ENCODE data around the gene GMPR2.

The GMPR2 gene

DNA sequence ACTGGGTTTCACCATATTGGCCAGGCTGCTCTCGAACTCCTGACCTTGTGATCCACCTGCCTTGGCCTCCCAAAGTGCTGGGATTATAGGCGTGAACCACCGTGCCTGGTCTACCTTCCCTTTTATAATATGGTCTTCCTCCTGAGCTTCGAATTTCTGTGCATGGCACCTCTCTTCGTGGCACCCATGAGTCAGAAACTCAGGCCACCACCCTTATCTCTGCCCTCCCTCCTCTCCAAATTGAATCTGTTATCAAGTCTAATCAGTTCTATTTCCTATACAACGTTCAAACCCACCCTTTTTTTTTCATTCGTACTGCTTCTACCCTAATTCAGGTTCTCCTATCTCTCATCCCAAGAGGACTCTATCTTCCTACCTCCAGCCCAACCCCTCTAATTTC, 14.7 kb downstream of the GMPR2 start:
- Histone ChIP-seq H3K27me3 (ENCODE audit: low read depth, low read length) (no peaks in the 10 kb centered on the region), H3K36me3 (ENCODE audit: control insufficient read depth in 1 of 2, insufficient read depth in 2 of 2, low read length in 2 of 2) (peaks cover 4 to 5% of the 10 kb centered on the region in 2 donors), H3K9me3 (ENCODE audit: control insufficient read depth in 1 of 2, low read length in 2 of 2) (no peaks in the 10 kb centered on the region), H3K27ac (ENCODE audit: low read length) (no peak overlapping the region), H3K4me1 (ENCODE audit: control insufficient read depth in 1 of 2, insufficient read depth in 2 of 2, low read length in 2 of 2) (peaks cover 0 to 7% of the 10 kb centered on the region in 2 donors), H3K4me3 (ENCODE audit: low read depth in 1 of 2, low read length in 2 of 2) (no peak overlapping the region)

DNA sequence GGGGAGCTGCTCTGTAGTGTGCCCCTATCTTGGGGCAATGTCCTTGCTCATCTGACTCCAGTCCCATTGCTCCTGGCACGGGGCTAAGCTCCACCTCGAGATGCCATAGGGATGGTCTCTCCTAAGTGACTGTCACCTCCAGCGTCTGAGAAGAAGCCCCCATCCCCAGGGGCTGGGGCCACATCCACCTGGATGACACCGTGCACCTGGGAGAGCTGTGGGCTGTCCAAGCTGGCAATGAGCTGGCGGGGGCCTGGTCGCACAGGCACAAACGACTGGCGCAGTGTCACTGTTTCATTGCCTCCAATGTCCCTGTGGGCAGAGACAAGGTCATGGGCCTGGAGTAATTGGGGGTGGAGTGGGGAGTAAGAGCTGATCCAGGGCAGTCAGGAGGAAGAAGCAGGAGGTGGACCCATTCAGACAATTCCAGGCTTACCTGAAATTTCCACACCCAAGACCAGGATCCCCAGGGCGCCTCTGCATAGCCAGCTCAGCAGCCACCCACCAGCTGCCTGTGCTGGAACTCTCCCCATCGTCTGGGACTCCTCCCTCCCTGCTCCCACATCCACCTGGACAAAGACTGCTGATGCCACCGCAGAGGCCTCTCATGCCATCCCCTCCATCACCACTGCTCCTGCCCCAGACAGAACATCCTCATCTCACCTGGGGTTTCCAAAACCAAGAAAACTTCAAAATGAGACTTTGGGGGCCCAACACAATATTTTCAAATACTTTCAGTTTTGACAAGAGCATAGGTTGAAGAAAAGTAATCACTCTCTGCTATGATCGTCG, 16.7 kb downstream of the GMPR2 start:
- Histone ChIP-seq H3K27me3 (ENCODE audit: low read depth, low read length) (no peaks in the 10 kb centered on the region), H3K9me3 (ENCODE audit: control insufficient read depth in 1 of 2, low read length in 2 of 2) (no peaks in the 10 kb centered on the region), H3K4me1 (ENCODE audit: control insufficient read depth in 1 of 2, insufficient read depth in 2 of 2, low read length in 2 of 2) (no peaks in the 10 kb centered on the region), H3K27ac (ENCODE audit: low read length) (no peak overlapping the region), H3K4me3 (ENCODE audit: low read depth in 1 of 2, low read length in 2 of 2) (no peak overlapping the region), H3K36me3 (ENCODE audit: control insufficient read depth in 1 of 2, insufficient read depth in 2 of 2, low read length in 2 of 2) (peaks cover 0 to 4% of the 10 kb centered on the region in 2 donors)

DNA sequence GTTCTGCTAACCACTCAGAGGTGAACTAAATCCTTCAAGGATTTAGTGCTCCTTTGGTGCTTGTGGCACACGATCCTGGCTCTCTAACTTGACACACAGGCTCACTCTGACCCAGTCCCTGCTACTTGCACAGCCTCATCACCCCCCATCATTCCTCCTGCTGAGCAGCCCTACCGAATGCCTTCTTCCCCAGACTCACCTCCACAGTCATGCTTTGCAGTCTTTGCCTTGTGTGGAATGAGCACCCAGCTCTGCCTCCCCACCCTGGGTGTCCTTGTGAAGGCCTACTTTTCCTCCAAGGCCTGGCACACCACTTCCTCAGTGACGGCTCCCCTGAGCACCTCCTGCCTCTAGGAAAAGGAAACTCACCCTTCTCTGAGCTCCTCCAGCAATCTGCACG, 17.6 kb downstream of the GMPR2 start:
- Histone ChIP-seq H3K4me1 (ENCODE audit: control insufficient read depth in 1 of 2, insufficient read depth in 2 of 2, low read length in 2 of 2) (no peaks in the 10 kb centered on the region), H3K9me3 (ENCODE audit: control insufficient read depth in 1 of 2, low read length in 2 of 2) (no peaks in the 10 kb centered on the region), H3K27ac (ENCODE audit: low read length) (no peak overlapping the region), H3K36me3 (ENCODE audit: control insufficient read depth in 1 of 2, insufficient read depth in 2 of 2, low read length in 2 of 2) (peaks cover 4 to 5% of the 10 kb centered on the region in 2 donors), H3K4me3 (ENCODE audit: low read depth in 1 of 2, low read length in 2 of 2) (no peak overlapping the region), H3K27me3 (ENCODE audit: low read depth, low read length) (no peaks in the 10 kb centered on the region)

DNA sequence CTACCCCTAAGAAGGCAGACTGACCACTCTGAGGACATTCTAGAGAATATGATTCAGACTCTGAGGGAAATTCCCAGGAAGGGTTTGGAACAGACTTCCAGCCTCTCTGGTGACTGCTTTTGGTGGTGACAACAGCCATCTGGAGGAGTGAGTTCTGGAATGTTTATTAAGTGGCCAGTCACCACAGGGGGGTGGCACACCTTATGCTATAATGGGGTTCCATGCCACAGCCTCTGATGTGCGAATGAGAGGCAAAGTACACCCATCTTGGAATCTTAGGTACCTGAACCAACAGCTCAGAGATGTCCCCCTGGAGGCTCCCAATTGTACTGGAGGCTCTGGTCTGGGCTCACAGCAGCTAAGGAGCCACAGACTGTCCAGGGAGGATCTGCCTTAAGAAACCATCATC, 19.2 kb downstream of the GMPR2 start:
- no peak overlapping the region for H3K4me3 ChIP-seq (ENCODE audit: low read depth in 1 of 2, low read length in 2 of 2)
- peaks cover 4 to 7% of the 10 kb centered on the region in 2 donors for H3K36me3 ChIP-seq (ENCODE audit: control insufficient read depth in 1 of 2, insufficient read depth in 2 of 2, low read length in 2 of 2)
- no peaks in the 10 kb centered on the region for H3K4me1 ChIP-seq (ENCODE audit: control insufficient read depth in 1 of 2, insufficient read depth in 2 of 2, low read length in 2 of 2)
- no peak overlapping the region for H3K27ac ChIP-seq (ENCODE audit: low read length)
- no peaks in the 10 kb centered on the region for H3K27me3 ChIP-seq (ENCODE audit: low read depth, low read length)
- no peaks in the 10 kb centered on the region for H3K9me3 ChIP-seq (ENCODE audit: control insufficient read depth in 1 of 2, low read length in 2 of 2)

DNA sequence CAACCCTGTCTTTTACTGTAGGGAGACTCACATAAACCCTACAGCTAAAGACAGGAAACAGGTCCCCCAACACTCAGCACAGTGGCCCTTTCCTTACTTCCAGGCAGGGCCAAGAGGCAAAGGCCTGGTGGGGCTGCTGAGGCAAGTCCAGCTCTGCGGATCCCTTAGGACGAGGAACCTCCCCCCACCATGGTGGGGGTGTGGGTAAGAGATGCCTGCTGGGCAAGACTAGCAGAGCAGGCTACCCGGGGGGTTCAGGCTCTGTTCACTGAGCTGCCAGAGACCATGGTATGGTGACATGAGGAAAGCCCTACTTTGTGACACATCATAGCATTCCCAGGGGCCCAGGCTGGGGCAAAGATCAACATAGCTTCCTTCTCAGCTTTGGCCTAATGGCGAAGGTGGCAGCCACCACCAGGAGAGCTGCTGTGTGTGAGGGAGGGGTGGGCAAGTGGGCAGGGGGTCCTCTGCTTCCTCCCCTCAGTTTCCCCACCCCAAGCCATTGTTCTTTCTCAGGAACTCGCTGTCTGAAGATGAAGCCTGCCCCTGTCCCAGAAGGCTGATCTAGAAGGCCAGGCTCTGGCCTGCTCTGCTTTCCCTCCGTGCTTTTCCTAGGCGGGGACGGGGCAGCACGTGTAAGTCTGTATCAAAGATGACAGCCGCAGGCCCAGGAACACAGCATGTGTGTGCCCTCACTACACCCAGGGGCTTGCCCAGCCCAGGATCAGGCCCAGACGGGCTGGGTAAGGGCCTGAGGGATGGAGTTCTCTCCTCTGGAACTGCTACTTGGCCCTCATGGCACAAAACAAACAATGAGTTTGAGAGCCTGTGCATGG, 19.8 kb downstream of the GMPR2 start:
- Histone ChIP-seq H3K9me3 (ENCODE audit: control insufficient read depth in 1 of 2, low read length in 2 of 2) (no peaks in the 10 kb centered on the region), H3K27ac (ENCODE audit: low read length) (no peak overlapping the region), H3K4me3 (ENCODE audit: low read depth in 1 of 2, low read length in 2 of 2) (no peak overlapping the region), H3K36me3 (ENCODE audit: control insufficient read depth in 1 of 2, insufficient read depth in 2 of 2, low read length in 2 of 2) (peaks cover 4 to 7% of the 10 kb centered on the region in 2 donors), H3K27me3 (ENCODE audit: low read depth, low read length) (no peaks in the 10 kb centered on the region), H3K4me1 (ENCODE audit: control insufficient read depth in 1 of 2, insufficient read depth in 2 of 2, low read length in 2 of 2) (no peaks in the 10 kb centered on the region)

DNA sequence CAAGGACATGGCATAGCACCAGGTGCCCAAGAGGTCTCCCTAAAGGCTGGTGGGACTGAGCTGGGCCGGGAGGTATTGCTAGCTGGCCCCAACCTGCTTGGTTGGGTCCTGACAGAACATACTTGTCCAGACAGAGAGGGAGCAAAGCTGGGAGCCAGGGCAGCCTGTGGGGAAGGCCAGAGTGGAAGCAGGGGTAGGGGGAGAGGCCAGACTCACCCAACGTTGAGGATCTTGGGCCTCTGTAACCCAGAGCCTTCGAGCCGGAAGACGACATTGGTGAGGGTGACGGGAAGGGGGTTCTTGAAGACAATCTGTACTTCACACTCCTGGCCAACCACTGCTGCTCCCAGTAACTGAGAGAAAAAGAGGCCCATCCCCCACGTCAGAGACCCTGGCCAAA, 21.2 kb downstream of the GMPR2 start:
- Histone ChIP-seq H3K36me3 (ENCODE audit: control insufficient read depth in 1 of 2, insufficient read depth in 2 of 2, low read length in 2 of 2) (peaks cover 4 to 7% of the 10 kb centered on the region in 2 donors), H3K4me3 (ENCODE audit: low read depth in 1 of 2, low read length in 2 of 2) (no peak overlapping the region), H3K27ac (ENCODE audit: low read length) (no peak overlapping the region), H3K9me3 (ENCODE audit: control insufficient read depth in 1 of 2, low read length in 2 of 2) (no peaks in the 10 kb centered on the region), H3K27me3 (ENCODE audit: low read depth, low read length) (no peaks in the 10 kb centered on the region), H3K4me1 (ENCODE audit: control insufficient read depth in 1 of 2, insufficient read depth in 2 of 2, low read length in 2 of 2) (no peaks in the 10 kb centered on the region)

DNA sequence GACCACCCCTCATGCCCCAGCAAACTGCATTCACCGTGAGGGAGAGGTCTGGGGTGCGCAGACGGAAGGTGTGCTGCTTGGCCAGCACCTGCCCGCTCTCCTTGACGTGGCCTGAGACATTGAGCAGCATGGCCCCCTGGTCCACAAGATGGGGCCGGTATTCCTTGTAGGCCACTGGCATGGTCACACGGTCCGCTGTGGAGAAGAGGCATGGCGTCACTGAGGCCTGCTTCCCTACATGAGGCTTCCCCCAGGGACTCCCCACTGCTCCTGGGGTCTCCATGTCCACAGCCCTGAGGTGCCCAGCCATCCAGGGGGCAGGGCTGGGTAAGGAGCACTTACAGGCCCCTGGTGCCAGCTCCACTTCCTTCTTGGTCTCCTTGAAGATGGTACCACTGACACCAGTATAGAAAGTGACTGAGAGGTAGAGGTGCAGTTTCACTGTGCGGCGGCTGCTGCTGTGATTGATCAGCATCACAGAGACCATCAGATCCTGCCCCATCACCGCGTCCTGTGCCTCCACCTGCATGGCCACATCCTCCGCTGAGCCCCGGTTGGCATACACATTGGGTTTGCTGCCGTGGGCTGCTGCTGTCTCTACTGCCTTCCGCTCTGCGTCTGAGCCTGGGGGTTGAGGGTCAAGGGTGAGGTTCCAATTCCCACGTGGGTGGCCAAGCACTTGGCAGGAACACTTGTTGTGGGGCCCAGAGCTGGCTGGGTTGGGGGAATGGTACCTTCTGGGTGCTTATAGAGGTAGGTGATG, 22.1 kb downstream of the GMPR2 start:
- Histone ChIP-seq H3K27ac (ENCODE audit: low read length) (no peak overlapping the region), H3K4me1 (ENCODE audit: control insufficient read depth in 1 of 2, insufficient read depth in 2 of 2, low read length in 2 of 2) (no peaks in the 10 kb centered on the region), H3K27me3 (ENCODE audit: low read depth, low read length) (no peaks in the 10 kb centered on the region), H3K9me3 (ENCODE audit: control insufficient read depth in 1 of 2, low read length in 2 of 2) (no peaks in the 10 kb centered on the region), H3K4me3 (ENCODE audit: low read depth in 1 of 2, low read length in 2 of 2) (no peak overlapping the region), H3K36me3 (ENCODE audit: control insufficient read depth in 1 of 2, insufficient read depth in 2 of 2, low read length in 2 of 2) (peaks cover 4 to 7% of the 10 kb centered on the region in 2 donors)

DNA sequence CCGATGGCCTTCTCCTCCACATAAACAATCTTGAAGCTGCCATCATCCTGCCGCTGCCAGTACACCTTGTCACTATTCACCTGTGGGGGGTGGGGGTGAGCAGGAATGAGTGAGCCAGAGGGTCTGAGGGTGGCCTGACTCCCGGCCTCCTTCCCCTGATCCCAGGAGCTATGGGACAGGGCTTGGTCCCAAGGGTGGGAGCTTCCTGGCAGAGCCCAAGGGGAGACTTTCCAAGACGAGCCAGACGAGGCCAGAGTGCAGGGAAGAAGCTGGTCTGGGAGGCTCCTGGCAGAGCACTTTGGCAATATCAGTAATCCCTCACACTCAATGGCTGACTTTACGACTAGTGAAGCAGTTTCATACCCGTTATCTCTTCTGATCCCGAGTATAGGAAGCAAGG, 22.7 kb downstream of the GMPR2 start:
- no peaks in the 10 kb centered on the region for H3K4me1 ChIP-seq (ENCODE audit: control insufficient read depth in 1 of 2, insufficient read depth in 2 of 2, low read length in 2 of 2)
- no peaks in the 10 kb centered on the region for H3K27me3 ChIP-seq (ENCODE audit: low read depth, low read length)
- no peaks in the 10 kb centered on the region for H3K9me3 ChIP-seq (ENCODE audit: control insufficient read depth in 1 of 2, low read length in 2 of 2)
- H3K4me3 ChIP-seq (ENCODE audit: low read depth in 1 of 2, low read length in 2 of 2), result no peak overlapping the region
- H3K27ac ChIP-seq (ENCODE audit: low read length), result no peak overlapping the region
- peaks cover 4 to 7% of the 10 kb centered on the region in 2 donors for H3K36me3 ChIP-seq (ENCODE audit: control insufficient read depth in 1 of 2, insufficient read depth in 2 of 2, low read length in 2 of 2)

DNA sequence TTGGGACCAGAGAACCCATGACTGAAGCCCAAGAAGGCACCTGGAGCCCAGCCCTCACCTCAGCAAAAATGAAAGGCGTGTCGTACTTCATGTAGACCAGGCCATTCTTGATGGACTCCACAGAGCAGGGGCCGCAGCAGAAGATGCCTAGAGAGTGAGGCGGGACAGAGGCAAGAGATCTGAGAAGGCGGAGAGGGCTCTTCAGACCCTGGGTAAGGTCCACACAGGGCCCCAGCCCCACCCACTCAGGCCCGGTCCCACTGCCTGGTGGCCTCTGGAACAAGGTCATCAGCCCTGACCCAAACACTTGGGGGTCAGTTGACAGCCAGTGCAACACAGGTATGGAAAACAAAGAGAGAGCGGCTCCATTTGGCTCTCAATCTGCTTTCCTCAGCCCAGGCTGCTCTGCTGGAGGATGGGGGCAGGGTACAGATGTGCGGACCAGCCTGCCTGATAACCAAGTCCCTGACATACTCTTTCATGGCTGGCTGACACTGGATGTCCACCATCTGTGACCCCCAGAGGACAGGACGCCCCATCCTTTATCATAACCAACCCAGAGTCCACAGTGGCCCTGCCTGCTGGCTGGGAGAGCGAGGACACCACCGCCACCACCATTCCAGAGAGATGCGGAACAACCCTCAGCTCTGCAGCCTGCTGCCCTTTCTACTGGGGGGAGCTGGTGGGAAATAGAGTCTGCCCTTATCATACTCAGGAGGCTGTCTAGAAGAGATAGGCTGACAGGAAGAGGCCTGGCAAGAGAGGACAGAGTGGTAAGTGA, 23.4 kb downstream of the GMPR2 start:
- peaks cover 4 to 7% of the 10 kb centered on the region in 2 donors for H3K36me3 ChIP-seq (ENCODE audit: control insufficient read depth in 1 of 2, insufficient read depth in 2 of 2, low read length in 2 of 2)
- no peaks in the 10 kb centered on the region for H3K9me3 ChIP-seq (ENCODE audit: control insufficient read depth in 1 of 2, low read length in 2 of 2)
- H3K27ac ChIP-seq (ENCODE audit: low read length), result no peak overlapping the region
- no peaks in the 10 kb centered on the region for H3K4me1 ChIP-seq (ENCODE audit: control insufficient read depth in 1 of 2, insufficient read depth in 2 of 2, low read length in 2 of 2)
- H3K27me3 ChIP-seq (ENCODE audit: low read depth, low read length), result no peaks in the 10 kb centered on the region
- H3K4me3 ChIP-seq (ENCODE audit: low read depth in 1 of 2, low read length in 2 of 2), result no peak overlapping the region

DNA sequence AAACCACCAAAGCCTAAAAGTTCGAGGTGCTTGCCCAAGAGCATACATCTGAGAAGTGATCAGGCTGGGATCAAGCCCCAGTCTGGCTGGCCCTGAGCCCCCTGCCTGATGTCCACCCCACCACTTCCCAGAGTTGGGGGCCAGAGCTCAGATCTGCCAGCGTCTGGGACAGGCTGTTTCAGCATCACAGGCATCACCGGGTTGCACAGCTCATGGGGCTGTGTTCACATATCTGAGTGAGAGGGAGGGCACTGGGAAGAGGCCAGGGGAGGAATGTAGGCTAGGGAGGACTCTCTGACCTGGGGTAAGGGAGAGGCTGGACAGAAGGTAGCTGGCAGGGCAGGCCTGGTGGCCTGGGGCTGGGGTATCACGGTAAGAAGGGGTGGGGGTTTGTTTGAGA, 24.2 kb downstream of the GMPR2 start:
- Histone ChIP-seq H3K27me3 (ENCODE audit: low read depth, low read length) (no peaks in the 10 kb centered on the region), H3K9me3 (ENCODE audit: control insufficient read depth in 1 of 2, low read length in 2 of 2) (no peaks in the 10 kb centered on the region), H3K4me3 (ENCODE audit: low read depth in 1 of 2, low read length in 2 of 2) (no peak overlapping the region), H3K36me3 (ENCODE audit: control insufficient read depth in 1 of 2, insufficient read depth in 2 of 2, low read length in 2 of 2) (peaks cover 4 to 7% of the 10 kb centered on the region in 2 donors), H3K27ac (ENCODE audit: low read length) (no peak overlapping the region), H3K4me1 (ENCODE audit: control insufficient read depth in 1 of 2, insufficient read depth in 2 of 2, low read length in 2 of 2) (no peaks in the 10 kb centered on the region)
